Neural progenitor cell (in vitro differentiated cells): ENCODE results near the gene AGT.

Experiments
- CTCF ChIP-seq: fragments of 200-600 bp; sonication (generic); IDR thresholded peaks from 2 replicates; pipeline ENCODE4 v1.5.1; 2017; ENCODE audit warnings: antibody characterized with exemption, mild to moderate bottlenecking
- EZH2 ChIP-seq: fragments of 200-600 bp; sonication (generic); IDR thresholded peaks from 2 replicates; pipeline ENCODE4 v1.6.1; 2017; ENCODE audit warnings: antibody characterized with exemption, mild to moderate bottlenecking, moderate library complexity
- EZH2phosphoT487 ChIP-seq: fragments of 200-600 bp; sonication (generic); IDR thresholded peaks from 2 replicates; pipeline ENCODE4 v1.6.1; 2017; ENCODE audit warnings: antibody characterized with exemption

GRCh38 chr1:230744382-230744781 lies 30.5 kb upstream of the AGT start:
- TF ChIP-seq CTCF (no peak), EZH2phosphoT487 (no peak), EZH2 (no peak)
